ENCODE results near the gene PIK3C3. TPM values are rescaled to one million over a fixed set of nuclear protein-coding genes. Genes with fewer than 3 reads are reported as not detected.

Gene PIK3C3
- total RNA-seq, 1 experiment from 2014 or later = 50.8 TPM

- intact Hi-C loops (cut with micrococcal nuclease; ENCODE audit: unreplicated experiment) = no loop called here
- DNase-seq (ENCODE audit: low spot score) = no peak
Observed at GRCh38 chr18:41992703-41993102, 37.7 kb downstream of the PIK3C3 start.

DNA sequence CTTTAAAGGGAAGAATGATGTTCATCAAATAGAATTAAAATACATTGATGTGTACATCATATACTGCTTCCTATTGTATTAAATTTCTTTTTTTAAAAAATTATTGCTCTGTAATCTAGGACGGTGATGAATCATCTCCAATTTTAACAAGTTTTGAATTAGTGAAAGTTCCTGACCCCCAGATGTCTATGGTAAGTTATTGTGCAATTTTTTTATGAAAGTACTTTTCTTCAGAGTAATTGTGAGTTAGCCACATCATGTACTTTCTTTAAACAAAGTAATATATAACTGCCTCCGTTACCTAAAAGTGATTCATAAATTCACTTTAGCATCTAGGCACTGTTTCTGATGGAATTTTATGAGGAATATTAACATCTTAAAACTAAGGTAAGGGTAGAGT is 38.1 kb downstream of the PIK3C3 start:
- CTCF ChIA-PET = no interaction called here
- Histone ChIP-seq H3K4me1 (ENCODE audit: insufficient read depth, low read length, poor library complexity, severe bottlenecking) (peaks cover 9% of the 10 kb centered on the region), H3K36me3 (ENCODE audit: insufficient read depth, low read length, poor library complexity, severe bottlenecking) (peaks cover 3% of the 10 kb centered on the region), H3K9me3 (ENCODE audit: low read depth, low read length, poor library complexity, severe bottlenecking) (no peaks in the 10 kb centered on the region), H3K27me3 (replicated peaks; ENCODE audit: insufficient read depth, low read depth, low read length, poor library complexity) (no peaks in the 10 kb centered on the region), H3K4me3 (ENCODE audit: low read depth, low read length, poor library complexity, severe bottlenecking) (no peak overlapping the region), H3K27ac (ENCODE audit: low read depth, low read length, poor library complexity, severe bottlenecking) (no peak overlapping the region)
- intact Hi-C loops (cut with micrococcal nuclease; ENCODE audit: unreplicated experiment) = no loop called here
- no TSS peak for BruUV-seq (replicated peaks)
- DNase-seq (ENCODE audit: low spot score) = no peak
- TF ChIP-seq CTCF (conservative IDR thresholded peaks at IDR 0.05; ENCODE audit: low read depth, low read length) = no peak
- no peak for TF ChIP-seq EZH2 (IDR thresholded peaks at IDR 0.05; ENCODE audit: borderline replicate concordance, low read depth, low read length, poor library complexity, severe bottlenecking)
- POLR2A ChIA-PET (ENCODE audit: low non-redundant PET) = no interaction called here

More at GRCh38 chr18:41992703-41993102, 37.7 kb downstream of the PIK3C3 start:
- H3K27me3 ChIP-seq (replicated peaks; ENCODE audit: insufficient read depth, low read depth, low read length, poor library complexity) = no peaks in the 10 kb centered on the region
- TF ChIP-seq EZH2 (IDR thresholded peaks at IDR 0.05; ENCODE audit: borderline replicate concordance, low read depth, low read length, poor library complexity, severe bottlenecking) = no peak
- TF ChIP-seq CTCF (conservative IDR thresholded peaks at IDR 0.05; ENCODE audit: low read depth, low read length) = no peak
- no peaks in the 10 kb centered on the region for H3K9me3 ChIP-seq (ENCODE audit: low read depth, low read length, poor library complexity, severe bottlenecking)
- POLR2A ChIA-PET (ENCODE audit: low non-redundant PET) = no interaction called here
- H3K36me3 ChIP-seq (ENCODE audit: insufficient read depth, low read length, poor library complexity, severe bottlenecking) = peaks cover 3% of the 10 kb centered on the region
- no peak overlapping the region for H3K4me3 ChIP-seq (ENCODE audit: low read depth, low read length, poor library complexity, severe bottlenecking)
- H3K4me1 ChIP-seq (ENCODE audit: insufficient read depth, low read length, poor library complexity, severe bottlenecking) = peaks cover 6% of the 10 kb centered on the region
- CTCF ChIA-PET = no interaction called here
- no peak overlapping the region for H3K27ac ChIP-seq (ENCODE audit: low read depth, low read length, poor library complexity, severe bottlenecking)
- BruUV-seq (replicated peaks) = no TSS peak

DNA sequence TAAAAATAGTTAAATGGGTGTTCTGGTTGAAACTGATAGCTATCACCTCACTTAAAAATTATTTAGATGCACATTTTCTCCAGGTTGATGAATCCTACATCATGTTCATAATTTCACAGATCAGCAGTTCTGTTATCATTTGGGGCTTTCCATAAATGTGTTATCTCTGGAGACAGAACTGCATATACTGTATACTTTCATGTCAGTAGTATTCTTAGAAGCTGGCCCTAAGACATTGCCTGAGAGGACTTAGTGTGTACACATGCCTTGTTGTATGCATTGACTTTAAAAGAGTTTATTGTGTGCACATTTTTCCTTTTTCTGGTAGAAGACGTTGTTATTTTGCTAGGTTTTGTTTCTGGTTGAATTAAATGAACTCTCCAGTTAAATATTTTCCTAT is 41.0 kb downstream of the PIK3C3 start:
- Histone ChIP-seq H3K36me3 (ENCODE audit: insufficient read depth, low read length, poor library complexity, severe bottlenecking) (peaks cover 8% of the 10 kb centered on the region), H3K9me3 (ENCODE audit: low read depth, low read length, poor library complexity, severe bottlenecking) (no peaks in the 10 kb centered on the region), H3K27ac (ENCODE audit: low read depth, low read length, poor library complexity, severe bottlenecking) (no peak overlapping the region), H3K27me3 (replicated peaks; ENCODE audit: insufficient read depth, low read depth, low read length, poor library complexity) (no peaks in the 10 kb centered on the region), H3K4me1 (ENCODE audit: insufficient read depth, low read length, poor library complexity, severe bottlenecking) (peaks cover 9% of the 10 kb centered on the region), H3K4me3 (ENCODE audit: low read depth, low read length, poor library complexity, severe bottlenecking) (no peak overlapping the region)
- ChIA-PET CTCF (no interaction called here), POLR2A (ENCODE audit: low non-redundant PET) (no interaction called here)
- TF ChIP-seq CTCF (conservative IDR thresholded peaks at IDR 0.05; ENCODE audit: low read depth, low read length) (no peak), EZH2 (IDR thresholded peaks at IDR 0.05; ENCODE audit: borderline replicate concordance, low read depth, low read length, poor library complexity, severe bottlenecking) (no peak)
- intact Hi-C loops (cut with micrococcal nuclease; ENCODE audit: unreplicated experiment) = no loop called here
- no peak for DNase-seq (ENCODE audit: low spot score)
- BruUV-seq (replicated peaks) = no TSS peak

All from A673 (cell line).